Measurements from ENCODE around the gene OTUB2. TPM values are rescaled to one million over a fixed set of nuclear protein-coding genes. Genes with fewer than 3 reads are reported as not detected.

Gene OTUB2
- total RNA-seq, 1 experiment from 2014 or later = 3.4 TPM

DNA sequence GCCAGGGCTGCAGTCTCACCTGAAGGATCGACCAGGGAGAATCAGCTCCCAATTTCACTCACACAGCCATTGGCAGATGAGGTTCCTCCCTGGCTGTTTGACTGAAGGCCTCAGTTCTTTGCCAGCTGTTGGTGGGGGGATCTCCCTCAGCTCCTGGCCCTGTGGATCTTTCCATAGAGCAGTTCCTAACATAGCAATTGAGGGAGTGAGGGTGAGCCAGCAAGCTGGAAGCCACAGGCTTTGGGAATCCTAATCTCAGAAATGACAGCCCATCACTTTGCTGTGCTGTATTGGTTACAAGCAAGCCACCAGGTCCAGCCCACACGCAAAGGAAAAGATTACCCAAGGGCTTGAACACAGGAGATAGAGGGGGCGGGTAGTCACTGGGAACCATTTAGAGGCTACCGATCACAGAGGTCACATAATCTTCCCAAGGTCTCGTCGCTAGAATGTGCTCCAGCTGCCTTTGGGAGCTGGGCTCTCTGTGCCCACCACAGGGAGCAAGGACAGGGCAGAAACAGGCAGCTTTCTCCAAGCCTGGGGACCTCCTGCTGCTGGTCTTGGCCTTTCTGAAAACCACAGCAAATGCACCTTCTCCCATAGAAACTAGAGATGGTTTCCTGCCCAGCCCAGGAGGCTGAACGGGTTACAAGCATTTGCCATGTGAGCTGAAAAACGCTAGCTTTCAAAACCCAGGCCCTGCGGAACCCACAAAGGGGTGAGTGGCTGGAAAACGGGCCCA lies 4.6 kb upstream of the OTUB2 start:
- H3K9me3 ChIP-seq (ENCODE audit: control insufficient read depth, insufficient read depth, low read depth, low read length) = no peaks in the 10 kb centered on the region
- ChIA-PET CTCF (no interaction called here), POLR2A (no interaction called here)
- H3K27ac ChIP-seq (ENCODE audit: low read length) = no peak overlapping the region
- TF ChIP-seq, protein P1, sequence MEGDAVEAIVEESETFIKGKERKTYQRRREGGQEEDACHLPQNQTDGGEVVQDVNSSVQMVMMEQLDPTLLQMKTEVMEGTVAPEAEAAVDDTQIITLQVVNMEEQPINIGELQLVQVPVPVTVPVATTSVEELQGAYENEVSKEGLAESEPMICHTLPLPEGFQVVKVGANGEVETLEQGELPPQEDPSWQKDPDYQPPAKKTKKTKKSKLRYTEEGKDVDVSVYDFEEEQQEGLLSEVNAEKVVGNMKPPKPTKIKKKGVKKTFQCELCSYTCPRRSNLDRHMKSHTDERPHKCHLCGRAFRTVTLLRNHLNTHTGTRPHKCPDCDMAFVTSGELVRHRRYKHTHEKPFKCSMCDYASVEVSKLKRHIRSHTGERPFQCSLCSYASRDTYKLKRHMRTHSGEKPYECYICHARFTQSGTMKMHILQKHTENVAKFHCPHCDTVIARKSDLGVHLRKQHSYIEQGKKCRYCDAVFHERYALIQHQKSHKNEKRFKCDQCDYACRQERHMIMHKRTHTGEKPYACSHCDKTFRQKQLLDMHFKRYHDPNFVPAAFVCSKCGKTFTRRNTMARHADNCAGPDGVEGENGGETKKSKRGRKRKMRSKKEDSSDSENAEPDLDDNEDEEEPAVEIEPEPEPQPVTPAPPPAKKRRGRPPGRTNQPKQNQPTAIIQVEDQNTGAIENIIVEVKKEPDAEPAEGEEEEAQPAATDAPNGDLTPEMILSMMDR (IDR thresholded peaks at IDR 0.05) = no peak
- TF ChIP-seq TCF7L2 (IDR thresholded peaks at IDR 0.05; ENCODE audit: low read depth, low read length) = no peak
- no peak for TF ChIP-seq REST (IDR thresholded peaks at IDR 0.05; ENCODE audit: insufficient read depth in 1 of 2, low read depth in 2 of 2, low read length in 1 of 2)
- TF ChIP-seq SIN3A (IDR thresholded peaks at IDR 0.05; ENCODE audit: borderline replicate concordance, insufficient read depth, low read depth, low read length) = no peak
- no peak for TF ChIP-seq POLR2AphosphoS5 (IDR thresholded peaks at IDR 0.05; ENCODE audit: low read depth, low read length)
- no peaks in the 10 kb centered on the region for H3K4me1 ChIP-seq (ENCODE audit: control insufficient read depth, insufficient read depth, low read length)
- H3K4me3 ChIP-seq (ENCODE audit: low read depth in 2 of 2, low read length in 2 of 2) = no peak overlapping the region
- ATAC-seq (no peak), DNase-seq (ENCODE audit: low read depth, low spot score) (no peak)
- no TSS peak for BruUV-seq (replicated peaks)
- no peaks in the 10 kb centered on the region for H3K27me3 ChIP-seq (ENCODE audit: control insufficient read depth, insufficient read depth, low read length)
- H3K36me3 ChIP-seq (ENCODE audit: control insufficient read depth, insufficient read depth, low read length) = no peaks in the 10 kb centered on the region
- intact Hi-C loops (cut with micrococcal nuclease; ENCODE audit: unreplicated experiment) = no loop called here
- in situ Hi-C loops (cut with HindIII; ENCODE audit: low pct_unique_long_range_greater_than_20kb, low sequenced_read_pairs) = no loop called here

DNA sequence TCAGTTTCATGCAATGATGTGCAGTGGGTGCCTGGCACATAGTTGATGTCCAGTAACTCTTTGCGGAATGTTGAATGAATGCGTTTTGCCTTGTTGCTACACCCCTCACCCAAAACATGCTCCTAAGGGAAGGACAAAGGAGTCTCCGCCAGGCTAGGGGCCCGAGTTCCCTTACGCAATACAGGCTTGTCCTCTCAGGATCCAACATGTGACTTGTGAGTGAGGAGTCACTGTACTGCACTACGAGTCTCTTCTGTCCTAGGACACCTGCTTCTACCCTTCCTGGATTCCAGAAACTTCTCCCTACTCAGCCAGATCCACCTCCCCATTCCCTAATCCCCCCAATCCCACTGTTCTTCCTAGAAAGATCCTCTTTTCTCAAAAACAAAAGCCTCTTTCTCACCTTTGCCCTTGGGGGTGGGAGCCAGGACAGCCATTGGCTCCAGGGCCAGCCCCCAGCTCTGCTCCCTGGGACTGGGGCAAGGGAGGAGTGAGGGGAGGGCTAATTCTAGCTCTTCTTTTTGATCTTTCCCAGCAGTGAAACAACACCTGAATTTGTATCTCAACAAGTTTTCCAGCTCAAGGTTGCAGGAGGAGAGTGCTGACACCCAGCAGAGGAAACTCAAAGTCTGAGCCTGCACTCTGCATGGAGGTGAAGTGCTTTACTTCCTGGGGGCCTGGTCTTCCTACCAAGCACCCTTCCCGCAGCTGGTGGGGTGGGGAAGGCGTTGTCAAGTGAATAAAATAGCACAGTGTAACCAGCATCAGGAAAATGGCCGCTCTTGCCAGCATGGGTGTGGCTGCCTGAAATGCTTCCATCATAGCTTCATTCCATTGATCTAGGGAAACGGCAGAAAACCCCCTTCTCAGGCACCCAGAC lies 3.4 kb upstream of the OTUB2 start:
- Histone ChIP-seq H3K4me3 (ENCODE audit: low read depth in 2 of 2, low read length in 2 of 2) (no peak overlapping the region), H3K9me3 (ENCODE audit: control insufficient read depth, insufficient read depth, low read depth, low read length) (no peaks in the 10 kb centered on the region), H3K36me3 (ENCODE audit: control insufficient read depth, insufficient read depth, low read length) (no peaks in the 10 kb centered on the region), H3K27ac (ENCODE audit: low read length) (no peak overlapping the region), H3K4me1 (ENCODE audit: control insufficient read depth, insufficient read depth, low read length) (peaks cover 9% of the 10 kb centered on the region), H3K27me3 (ENCODE audit: control insufficient read depth, insufficient read depth, low read length) (no peaks in the 10 kb centered on the region)
- TF ChIP-seq REST (IDR thresholded peaks at IDR 0.05; ENCODE audit: insufficient read depth in 1 of 2, low read depth in 2 of 2, low read length in 1 of 2) = no peak
- TF ChIP-seq SIN3A (IDR thresholded peaks at IDR 0.05; ENCODE audit: borderline replicate concordance, insufficient read depth, low read depth, low read length) = no peak
- TF ChIP-seq, protein P1 (IDR thresholded peaks at IDR 0.05) = no peak
- no peak for TF ChIP-seq TCF7L2 (IDR thresholded peaks at IDR 0.05; ENCODE audit: low read depth, low read length)
- TF ChIP-seq POLR2AphosphoS5 (IDR thresholded peaks at IDR 0.05; ENCODE audit: low read depth, low read length) = no peak
- POLR2A ChIA-PET = no interaction called here
- BruUV-seq (replicated peaks) = no TSS peak
- CTCF ChIA-PET = no interaction called here
- ATAC-seq (no peak), DNase-seq (ENCODE audit: low read depth, low spot score) (no peak)
- in situ Hi-C loops (cut with HindIII; ENCODE audit: low pct_unique_long_range_greater_than_20kb, low sequenced_read_pairs) (no loop called here), intact Hi-C loops (cut with micrococcal nuclease; ENCODE audit: unreplicated experiment) (no loop called here)
